ENCODE data around the gene POLR2C.
"Not testable (repeated sequence)": the region's sequence is repeated elsewhere in the genome, so short reads cannot be mapped to it uniquely, and the experiment has no call there.

Gene POLR2C

GRCh38 chr16:57479976-57480753, 17.7 kb downstream of the POLR2C start:
- DNase-seq (ENCODE audit: low read depth in 2 of 2): no peak

GRCh38 chr16:57480754-57481230, 18.3 kb downstream of the POLR2C start:
- DNase-seq (ENCODE audit: low read depth in 2 of 2): no peak

- no peak for DNase-seq (ENCODE audit: low read depth in 2 of 2)
These were observed 18.9 kb downstream of the POLR2C start for GRCh38 chr16:57481421-57481820.

- DNase-seq (ENCODE audit: low read depth in 2 of 2): no peak
These were observed 20.5 kb downstream of the POLR2C start for GRCh38 chr16:57482845-57483545.

- DNase-seq (ENCODE audit: low read depth in 2 of 2): no peak
These were observed 21.4 kb downstream of the POLR2C start for GRCh38 chr16:57483725-57484514.

GRCh38 chr16:57484515-57485005, 22.1 kb downstream of the POLR2C start:
- no peak for DNase-seq (ENCODE audit: low read depth in 2 of 2)

DNA sequence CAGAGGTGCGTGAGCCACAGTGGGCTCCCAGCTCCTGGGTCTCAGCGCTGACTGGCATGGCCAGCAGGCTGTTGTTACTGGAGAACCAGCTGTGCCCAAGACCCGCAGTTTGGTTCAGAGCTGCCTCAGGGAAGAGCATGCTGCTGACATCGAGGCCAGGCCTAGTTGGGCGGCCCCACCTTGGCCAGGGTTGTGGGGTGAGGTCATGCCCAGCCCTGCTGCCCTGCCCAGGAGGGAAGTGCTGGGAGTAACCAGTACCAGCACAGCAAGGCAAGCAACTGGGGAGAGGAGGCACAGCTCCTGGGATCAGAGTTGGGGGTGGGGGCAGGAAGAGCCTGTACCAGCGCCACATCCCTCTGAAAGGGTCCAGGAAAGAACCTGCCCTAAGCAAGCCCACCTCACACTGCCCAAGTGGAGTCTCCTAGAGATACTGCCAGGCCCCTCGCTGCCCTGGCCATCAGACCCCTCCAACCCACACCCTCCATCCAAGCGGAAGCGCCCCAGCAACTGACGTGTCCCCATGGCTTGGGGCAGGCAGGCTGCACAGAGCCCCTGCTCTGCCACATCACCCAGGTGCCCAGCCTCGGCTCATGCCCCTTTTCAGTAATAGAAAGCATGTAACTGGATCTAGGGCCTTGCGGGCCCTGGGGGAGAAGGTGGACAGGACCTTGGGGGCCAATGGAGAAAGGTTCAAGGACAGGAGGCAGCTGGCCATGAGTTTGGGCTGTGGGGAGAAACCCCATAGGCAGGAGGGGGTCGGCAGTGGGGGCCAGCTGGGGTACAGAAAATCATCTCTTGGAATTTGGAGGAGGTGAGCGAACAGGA, 22.8 kb downstream of the POLR2C start:
- no peak for DNase-seq (ENCODE audit: low read depth in 2 of 2)

DNA sequence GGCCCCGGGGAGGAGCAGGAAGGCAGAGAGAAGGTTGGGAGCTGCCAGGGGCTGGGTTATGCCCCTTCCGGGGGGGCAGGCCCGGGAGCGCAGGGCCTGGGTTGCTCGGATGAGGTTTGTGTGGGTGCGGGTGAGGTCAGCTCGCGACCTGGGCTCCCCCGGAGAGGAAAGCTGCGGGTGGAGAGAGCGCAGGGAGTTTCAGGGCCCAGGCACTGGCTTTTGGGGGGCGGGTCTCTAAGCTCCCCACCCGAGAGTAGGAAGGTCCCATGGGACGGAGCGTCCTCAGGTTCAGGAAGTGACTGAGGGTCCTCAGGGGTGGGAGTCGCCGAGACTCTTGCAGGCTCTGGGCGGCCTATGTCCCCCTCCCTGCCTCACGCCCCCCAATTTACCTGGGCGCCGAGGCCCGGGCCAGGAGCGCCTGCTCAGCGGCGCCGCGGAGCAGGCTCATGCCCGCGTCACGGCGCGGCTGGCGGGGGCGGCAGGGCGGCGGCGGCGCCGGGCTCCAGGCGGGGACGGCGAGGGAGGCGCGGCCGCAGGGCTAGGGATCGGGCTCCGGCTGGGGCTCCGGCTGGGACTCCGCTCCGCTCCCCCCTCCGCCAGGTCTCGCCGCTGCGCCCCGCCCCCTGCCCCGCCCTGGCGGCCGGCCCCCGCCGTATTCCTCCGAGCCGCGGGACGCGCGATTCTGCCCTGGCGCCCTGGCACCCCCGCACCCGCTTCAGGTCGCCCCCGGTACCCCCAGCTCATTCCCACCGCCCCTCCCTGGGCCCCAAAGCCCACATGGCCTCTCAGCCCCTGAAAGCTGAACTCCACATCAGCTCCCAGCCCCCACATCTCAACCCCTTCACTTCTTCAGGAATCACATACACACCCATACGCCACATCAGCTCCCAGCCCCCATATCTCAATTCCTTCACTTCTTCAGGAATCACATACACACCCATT, 23.7 kb downstream of the POLR2C start, which contains the start of gene DOK4:
DOK4 (minus strand) TSS at position 578 of the 942 bp plus-strand sequence. CDS start 6,986 bp downstream, outside the sequence.
- peak; percentile 23 for DNase-seq (ENCODE audit: low read depth in 2 of 2)

GRCh38 chr16:57486858-57487834, 24.7 kb downstream of the POLR2C start:
- no peak for DNase-seq (ENCODE audit: low read depth in 2 of 2)

DNA sequence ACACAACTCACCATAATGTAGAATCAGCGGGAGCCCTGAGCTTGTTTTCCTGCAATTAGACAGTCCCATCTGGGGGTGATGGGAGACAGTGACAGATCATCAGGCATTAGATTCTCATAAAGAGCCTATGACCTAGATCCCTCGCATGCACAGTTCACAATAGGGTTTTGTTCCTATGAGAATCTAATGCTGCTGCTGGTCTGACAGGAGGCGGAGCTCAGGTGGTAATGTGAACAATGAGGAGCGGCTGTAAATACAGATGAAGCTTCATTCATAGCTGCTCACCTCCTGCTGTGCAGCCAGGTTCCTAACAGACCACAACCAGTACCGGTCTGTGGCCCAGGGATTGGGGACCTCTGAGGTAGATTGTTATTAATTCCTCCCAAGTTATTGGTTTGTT, 26.8 kb downstream of the POLR2C start:
- DNase-seq (ENCODE audit: low read depth in 2 of 2): no peak

GRCh38 chr16:57493767-57494166, 31.3 kb downstream of the POLR2C start:
- no peak for DNase-seq (ENCODE audit: low read depth in 2 of 2)

GRCh38 chr16:57497121-57497520, 34.6 kb downstream of the POLR2C start:
- DNase-seq (ENCODE audit: low read depth in 2 of 2): no peak

- no peak for DNase-seq (ENCODE audit: low read depth in 2 of 2)
These were observed 35.6 kb downstream of the POLR2C start for GRCh38 chr16:57498031-57498430.

DNA sequence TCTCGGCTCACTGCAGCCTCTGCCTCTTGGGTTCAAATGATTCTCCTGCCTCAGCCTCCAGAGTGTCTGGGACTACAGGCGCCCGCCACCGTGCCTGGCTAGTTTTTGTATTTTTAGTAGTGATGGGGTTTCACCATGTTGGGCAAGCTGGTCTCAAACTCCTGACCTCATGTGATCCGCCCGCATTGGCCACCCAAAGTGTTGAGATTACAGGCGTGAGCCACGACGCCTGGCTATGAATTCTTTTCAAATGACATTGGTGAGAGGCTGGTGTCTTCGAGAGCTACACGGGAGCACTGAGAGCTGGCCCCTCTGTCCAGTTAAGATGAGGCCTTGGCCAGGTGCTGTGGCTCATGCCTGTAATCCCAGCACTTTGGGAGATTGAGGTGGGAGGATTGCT, 37.5 kb downstream of the POLR2C start:
- DNase-seq (ENCODE audit: low read depth in 2 of 2): not testable (repeated sequence)

GRCh38 chr16:57500578-57501111, 38.2 kb downstream of the POLR2C start:
- DNase-seq (ENCODE audit: low read depth in 2 of 2): no peak

- no peak for DNase-seq (ENCODE audit: low read depth in 2 of 2)
These were observed 39.0 kb downstream of the POLR2C start for GRCh38 chr16:57501492-57501891.

DNA sequence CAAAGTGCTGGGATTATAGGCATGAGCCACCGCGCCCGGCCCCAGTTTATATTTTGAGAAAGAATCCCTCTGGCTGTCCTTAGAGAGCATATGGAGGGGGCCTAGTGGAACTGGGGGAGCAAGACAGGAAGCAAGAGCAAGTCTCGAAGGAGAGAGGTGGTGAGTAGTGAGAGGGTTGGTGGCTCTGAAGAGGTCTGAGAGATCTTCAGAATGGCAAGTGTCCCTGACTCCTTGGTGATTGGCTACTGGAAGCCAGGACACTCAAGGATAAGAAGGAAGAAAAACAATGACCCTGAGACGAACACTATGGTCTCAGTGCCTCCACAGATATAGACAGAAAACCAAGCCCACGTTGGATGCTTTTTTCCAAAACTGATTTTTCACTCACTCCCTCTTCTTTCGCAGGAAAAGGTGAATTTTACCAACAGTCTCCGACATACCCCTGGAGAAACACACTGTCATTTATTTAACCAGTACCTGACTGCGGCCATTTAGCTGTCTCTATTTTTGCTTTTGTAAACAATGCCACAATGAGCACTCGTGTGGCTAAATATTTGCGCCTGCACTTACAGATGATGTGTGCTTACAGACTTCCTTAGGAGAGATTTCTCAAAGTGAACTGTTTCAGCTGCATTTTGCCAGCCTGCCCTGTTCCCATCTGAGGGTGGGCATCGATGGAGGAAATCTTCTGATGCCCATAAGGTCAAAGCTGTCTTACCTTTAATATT, 39.7 kb downstream of the POLR2C start:
- DNase-seq (ENCODE audit: low read depth in 2 of 2): no peak

GRCh38 chr16:57503366-57503765, 40.9 kb downstream of the POLR2C start:
- DNase-seq (ENCODE audit: low read depth in 2 of 2): no peak
